OCI-LY1 (cell line): Measurements from ENCODE around the gene PCBP2.

Source experiments
- H2AFZ ChIP-seq: fragments of 200-600 bp; sonication (generic), shearing (Covaris generic); 2 replicates; pipeline ENCODE4 v1.6.0; 2014; ENCODE audit warnings: antibody characterized with exemption, mild to moderate bottlenecking, low read length
- H3F3A ChIP-seq: fragments of 200-600 bp; sonication (generic), shearing (Covaris generic); 2 replicates; pipeline ENCODE4 v1.6.0; 2014; ENCODE audit warnings: mild to moderate bottlenecking, antibody characterized with exemption, low read length, moderate library complexity; ENCODE audit not compliant: insufficient read depth
- H3K27ac ChIP-seq: fragments of 200-600 bp; sonication (generic); 2 replicates; pipeline ENCODE4 v1.5.1; 2014; ENCODE audit warnings: low read length, mixed run types, mild to moderate bottlenecking, low read depth; ENCODE audit not compliant: poor library complexity, severe bottlenecking
- H3K27me3 ChIP-seq: fragments of 200-600 bp; sonication (generic); 2 replicates; pipeline ENCODE4 v1.6.0; 2014; ENCODE audit warnings: antibody characterized with exemption, mild to moderate bottlenecking, low read length, moderate library complexity; ENCODE audit not compliant: insufficient read depth
- H3K36me3 ChIP-seq: fragments of 200-600 bp; sonication (generic); 2 replicates; pipeline ENCODE4 v1.6.1; 2014; ENCODE audit warnings: mild to moderate bottlenecking, antibody characterized with exemption, low read length, moderate library complexity, mixed read lengths; ENCODE audit not compliant: insufficient read depth
- H3K4me1 ChIP-seq: fragments of 200-600 bp; sonication (generic); 2 replicates; pipeline ENCODE4 v1.5.1; 2014; ENCODE audit warnings: mild to moderate bottlenecking, low read length, moderate library complexity; ENCODE audit not compliant: insufficient read depth, severe bottlenecking
- H3K4me2 ChIP-seq: fragments of 200-600 bp; sonication (generic), shearing (Covaris generic); 2 replicates; pipeline ENCODE4 v1.6.1; 2014; ENCODE audit warnings: low read length
- H3K4me3 ChIP-seq: fragments of 200-600 bp; sonication (generic); 2 replicates; pipeline ENCODE4 v1.5.1; 2014; ENCODE audit warnings: low read length, low read depth, mild to moderate bottlenecking, mixed read lengths; ENCODE audit not compliant: poor library complexity, severe bottlenecking
- H3K79me2 ChIP-seq: fragments of 200-600 bp; shearing (Covaris generic); 2 replicates; pipeline ENCODE4 v1.6.1; 2016; ENCODE audit warnings: mixed run types, low read length, mixed read lengths; ENCODE audit not compliant: insufficient read depth
- H3K9ac ChIP-seq: fragments of 200-600 bp; sonication (generic), shearing (Covaris generic); 2 replicates; pipeline ENCODE4 v1.6.1; 2014; ENCODE audit warnings: mild to moderate bottlenecking, low read length, mixed read lengths
- H3K9me2 ChIP-seq: fragments of 200-600 bp; sonication (generic), shearing (Covaris generic); 2 replicates; pipeline ENCODE4 v1.6.1; 2014; ENCODE audit warnings: low read depth, mild to moderate bottlenecking, low read length, mixed read lengths
- H3K9me3 ChIP-seq: fragments of 200-600 bp; shearing (Covaris generic); 2 replicates; pipeline ENCODE4 v1.6.1; 2014; ENCODE audit warnings: low read length, mixed read lengths
- H4K20me1 ChIP-seq: fragments of 200-600 bp; sonication (generic), shearing (Covaris generic); 2 replicates; pipeline ENCODE4 v1.6.0; 2016; ENCODE audit warnings: mild to moderate bottlenecking, low read length; ENCODE audit not compliant: insufficient read depth
- EZH2 ChIP-seq: fragments of 200-600 bp; sonication (generic), shearing (Covaris generic); IDR thresholded peaks from 2 replicates; pipeline ENCODE4 v1.8.0; 2017; ENCODE audit warnings: borderline replicate concordance, mixed run types, mild to moderate bottlenecking, antibody characterized with exemption, low read length, moderate library complexity, mixed read lengths
- TF ChIP-seq, protein P1 (sequence below): fragments of 200-600 bp; sonication (generic), shearing (Covaris generic); IDR thresholded peaks from 2 replicates; pipeline ENCODE4 v1.5.1; 2017; ENCODE audit warnings: mild to moderate bottlenecking, antibody characterized with exemption, low read length, moderate library complexity, mixed read lengths

PCBP2 gene

DNA sequence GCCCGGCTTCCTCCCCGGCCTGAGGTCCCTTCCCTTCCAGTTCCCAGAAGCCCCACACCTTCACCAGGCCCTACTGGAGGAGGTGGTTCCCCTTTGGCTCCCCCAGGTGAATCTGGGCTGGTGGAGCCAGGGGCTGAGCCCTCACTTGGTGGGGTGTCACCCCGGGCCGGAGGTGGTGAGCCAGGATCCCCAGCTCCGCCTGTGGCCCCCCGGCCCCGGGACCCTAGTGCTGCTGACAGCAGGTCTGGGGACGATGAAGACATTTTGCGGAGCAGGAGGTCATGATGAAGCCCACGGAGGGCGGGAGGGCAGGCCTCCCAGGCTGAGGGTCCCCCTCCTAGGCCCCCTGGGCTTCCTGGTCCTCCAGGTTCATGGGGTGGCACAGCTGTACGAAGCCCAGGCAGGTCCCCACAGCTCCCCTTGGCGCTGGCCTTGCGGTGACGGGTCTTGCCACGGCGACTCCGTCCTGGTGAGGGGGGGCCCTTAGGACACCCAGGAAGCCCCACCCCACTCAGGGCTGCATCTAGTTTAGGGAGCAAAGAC is 30.8 kb downstream of the PCBP2 start:
- Histone ChIP-seq H3K9ac (no peak overlapping the region), H3F3A (peaks cover 7% of the 10 kb centered on the region; the same call in 1 of the 2 replicates), H3K27me3 (no peaks in the 10 kb centered on the region), H3K4me2 (no peak overlapping the region), H3K79me2 (no peaks in the 10 kb centered on the region), H3K36me3 (peaks cover 85% of the 10 kb centered on the region), H3K9me2 (no peaks in the 10 kb centered on the region), H2AFZ (no peak overlapping the region), H3K27ac (no peak overlapping the region), H3K9me3 (no peaks in the 10 kb centered on the region), H3K4me3 (no peak overlapping the region), H4K20me1 (no peaks in the 10 kb centered on the region), H3K4me1 (no peaks in the 10 kb centered on the region)
- TF ChIP-seq, protein P1, sequence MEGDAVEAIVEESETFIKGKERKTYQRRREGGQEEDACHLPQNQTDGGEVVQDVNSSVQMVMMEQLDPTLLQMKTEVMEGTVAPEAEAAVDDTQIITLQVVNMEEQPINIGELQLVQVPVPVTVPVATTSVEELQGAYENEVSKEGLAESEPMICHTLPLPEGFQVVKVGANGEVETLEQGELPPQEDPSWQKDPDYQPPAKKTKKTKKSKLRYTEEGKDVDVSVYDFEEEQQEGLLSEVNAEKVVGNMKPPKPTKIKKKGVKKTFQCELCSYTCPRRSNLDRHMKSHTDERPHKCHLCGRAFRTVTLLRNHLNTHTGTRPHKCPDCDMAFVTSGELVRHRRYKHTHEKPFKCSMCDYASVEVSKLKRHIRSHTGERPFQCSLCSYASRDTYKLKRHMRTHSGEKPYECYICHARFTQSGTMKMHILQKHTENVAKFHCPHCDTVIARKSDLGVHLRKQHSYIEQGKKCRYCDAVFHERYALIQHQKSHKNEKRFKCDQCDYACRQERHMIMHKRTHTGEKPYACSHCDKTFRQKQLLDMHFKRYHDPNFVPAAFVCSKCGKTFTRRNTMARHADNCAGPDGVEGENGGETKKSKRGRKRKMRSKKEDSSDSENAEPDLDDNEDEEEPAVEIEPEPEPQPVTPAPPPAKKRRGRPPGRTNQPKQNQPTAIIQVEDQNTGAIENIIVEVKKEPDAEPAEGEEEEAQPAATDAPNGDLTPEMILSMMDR: no peak
- TF ChIP-seq EZH2: no peak

DNA sequence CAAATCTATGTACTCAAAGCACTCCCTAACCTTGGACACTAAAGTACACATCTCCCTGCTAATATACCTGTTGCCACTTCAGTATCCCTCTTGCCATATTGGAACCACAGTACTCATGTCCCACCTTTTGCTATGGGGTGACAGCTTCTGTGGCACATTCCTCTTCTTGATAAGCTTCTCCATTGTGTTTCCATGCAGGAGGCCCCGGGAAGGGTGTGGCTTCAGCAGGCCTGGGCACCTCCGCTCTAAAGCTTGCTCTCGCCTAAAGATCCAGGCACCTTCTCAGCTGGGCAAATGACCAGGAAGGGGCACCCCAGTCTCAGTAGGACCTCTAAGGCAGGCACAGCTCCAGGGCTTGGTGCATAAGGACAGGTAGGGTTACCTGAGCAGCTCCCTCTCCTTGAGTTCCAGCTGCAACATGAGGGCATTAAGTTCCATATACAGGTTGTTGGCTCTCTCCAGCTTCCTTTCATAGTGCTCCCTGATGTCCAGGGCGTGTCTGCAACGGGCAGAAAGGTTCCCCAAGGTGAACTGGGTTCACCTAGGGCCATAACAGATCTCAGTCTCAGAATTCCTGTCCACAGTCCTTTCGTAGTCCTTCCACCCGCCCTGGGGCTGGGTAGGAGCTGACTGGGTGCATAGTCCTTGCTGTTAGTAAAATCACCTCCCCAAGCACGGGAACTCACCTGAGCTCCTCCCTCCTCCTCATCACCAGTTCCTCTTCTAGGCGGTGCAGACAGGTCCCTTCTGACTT is 31.5 kb downstream of the PCBP2 start:
- Histone ChIP-seq H4K20me1 (no peaks in the 10 kb centered on the region), H3K79me2 (no peaks in the 10 kb centered on the region), H3F3A (peaks cover 7% of the 10 kb centered on the region; the same call in 1 of the 2 replicates), H3K27ac (peak overlapping the region; percentile 25), H3K9me2 (no peaks in the 10 kb centered on the region), H2AFZ (no peak overlapping the region), H3K36me3 (peaks cover 78% of the 10 kb centered on the region), H3K4me1 (no peaks in the 10 kb centered on the region), H3K4me3 (no peak overlapping the region), H3K9ac (no peak overlapping the region), H3K9me3 (no peaks in the 10 kb centered on the region), H3K4me2 (no peak overlapping the region), H3K27me3 (no peaks in the 10 kb centered on the region)
- TF ChIP-seq, protein P1: no peak
- no peak for TF ChIP-seq EZH2

DNA sequence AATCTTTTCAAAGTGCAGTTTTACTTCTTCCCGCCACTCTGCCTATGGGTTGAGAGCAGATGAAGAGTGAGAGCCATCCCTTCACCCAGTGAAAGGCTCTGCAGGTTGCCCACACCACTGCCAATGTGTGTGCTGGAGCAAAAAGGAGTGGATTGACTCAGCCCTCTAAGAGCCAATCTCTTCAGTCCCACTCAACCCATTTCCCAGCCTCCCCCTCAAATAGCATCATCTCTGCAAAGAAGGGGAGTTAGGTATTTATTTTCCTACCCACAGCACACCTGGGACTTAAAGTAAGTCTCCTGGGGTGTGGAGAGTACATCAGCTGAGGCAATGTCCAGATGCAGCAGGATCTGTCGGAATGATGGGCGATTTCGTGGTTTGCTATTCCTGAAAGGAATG is 32.1 kb downstream of the PCBP2 start:
- H3K4me1 ChIP-seq: no peaks in the 10 kb centered on the region
- no peak overlapping the region for H3K4me3 ChIP-seq
- H3K27ac ChIP-seq: no peak overlapping the region
- no peaks in the 10 kb centered on the region for H4K20me1 ChIP-seq
- H3K79me2 ChIP-seq: no peaks in the 10 kb centered on the region
- no peak overlapping the region for H2AFZ ChIP-seq
- H3K9ac ChIP-seq: no peak overlapping the region
- no peaks in the 10 kb centered on the region for H3K9me2 ChIP-seq
- TF ChIP-seq, protein P1: no peak
- TF ChIP-seq EZH2: no peak
- H3F3A ChIP-seq: peaks cover 7% of the 10 kb centered on the region; the same call in 1 of the 2 replicates
- H3K4me2 ChIP-seq: no peak overlapping the region
- H3K9me3 ChIP-seq: no peaks in the 10 kb centered on the region
- H3K27me3 ChIP-seq: no peaks in the 10 kb centered on the region
- H3K36me3 ChIP-seq: peaks cover 72% of the 10 kb centered on the region
